Cardiac fibroblast (primary cell): ENCODE results near the gene HBG2.

ENCODE experiments used
- DNase-seq, 2 donors: peaks; one replicate each; pipeline versions ENCODE4 v3.0.0 to v3.0.0-alpha.2; 2010; ENCODE audit warnings: low read depth in 2 of 2
- H3K4me3 ChIP-seq, 2 donors: replicated peaks in 1 of 2; 1 replicate in 1 of 2; 2 replicates in 1 of 2; pipeline ENCODE4 v1.5.1; 2011; ENCODE audit warnings: low read depth in 2 of 2, low read length in 2 of 2, mild to moderate bottlenecking in 2 of 2, moderate library complexity in 1 of 2
- TF ChIP-seq, protein P1 (sequence below): IDR thresholded peaks from one replicate; pipeline ENCODE4 v1.5.1; 2011; ENCODE audit warnings: low read depth, mild to moderate bottlenecking, low read length, inconsistent platforms

Gene HBG2

DNA sequence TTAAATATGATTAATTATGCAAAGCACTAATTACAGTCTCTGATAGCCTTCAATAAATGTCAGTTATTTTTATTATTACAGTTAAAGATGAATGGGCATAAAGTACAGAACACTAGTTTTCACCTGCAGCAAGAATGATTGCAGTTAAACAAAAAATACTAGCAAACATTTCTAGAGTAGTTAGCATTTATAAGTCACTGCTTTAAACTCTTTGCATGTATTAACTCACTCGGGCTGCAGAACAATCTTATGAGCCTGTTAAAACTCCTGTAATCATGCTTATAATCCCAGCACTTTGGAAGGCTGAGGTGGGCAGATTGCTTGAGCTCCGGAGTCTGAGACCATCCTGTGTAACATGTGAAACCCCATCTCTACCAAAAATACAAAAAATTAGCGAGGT lies 32.3 kb upstream of the HBG2 start:
- TF ChIP-seq, protein P1, sequence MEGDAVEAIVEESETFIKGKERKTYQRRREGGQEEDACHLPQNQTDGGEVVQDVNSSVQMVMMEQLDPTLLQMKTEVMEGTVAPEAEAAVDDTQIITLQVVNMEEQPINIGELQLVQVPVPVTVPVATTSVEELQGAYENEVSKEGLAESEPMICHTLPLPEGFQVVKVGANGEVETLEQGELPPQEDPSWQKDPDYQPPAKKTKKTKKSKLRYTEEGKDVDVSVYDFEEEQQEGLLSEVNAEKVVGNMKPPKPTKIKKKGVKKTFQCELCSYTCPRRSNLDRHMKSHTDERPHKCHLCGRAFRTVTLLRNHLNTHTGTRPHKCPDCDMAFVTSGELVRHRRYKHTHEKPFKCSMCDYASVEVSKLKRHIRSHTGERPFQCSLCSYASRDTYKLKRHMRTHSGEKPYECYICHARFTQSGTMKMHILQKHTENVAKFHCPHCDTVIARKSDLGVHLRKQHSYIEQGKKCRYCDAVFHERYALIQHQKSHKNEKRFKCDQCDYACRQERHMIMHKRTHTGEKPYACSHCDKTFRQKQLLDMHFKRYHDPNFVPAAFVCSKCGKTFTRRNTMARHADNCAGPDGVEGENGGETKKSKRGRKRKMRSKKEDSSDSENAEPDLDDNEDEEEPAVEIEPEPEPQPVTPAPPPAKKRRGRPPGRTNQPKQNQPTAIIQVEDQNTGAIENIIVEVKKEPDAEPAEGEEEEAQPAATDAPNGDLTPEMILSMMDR: no peak
- no peak for DNase-seq
- no peak overlapping the region for H3K4me3 ChIP-seq

DNA sequence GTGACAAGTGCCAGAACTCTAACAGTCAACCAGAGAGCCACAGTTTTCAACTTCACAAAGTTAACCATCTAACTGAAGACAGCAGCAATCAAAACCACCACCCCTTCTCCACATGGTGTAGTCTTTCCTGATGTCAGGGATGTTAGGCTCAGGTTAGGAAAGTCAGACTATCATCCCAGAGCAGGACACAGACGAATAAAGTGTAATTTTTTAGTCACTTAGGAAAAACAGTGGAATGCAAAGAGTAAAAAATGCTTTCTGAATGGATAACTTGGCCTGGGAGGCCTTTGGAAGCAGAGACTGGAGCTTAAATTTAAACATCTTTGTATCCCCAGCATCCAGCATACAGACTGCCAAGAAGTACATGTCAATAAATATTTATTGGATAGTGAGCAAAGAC lies 31.8 kb upstream of the HBG2 start:
- TF ChIP-seq, protein P1: no peak
- no peak overlapping the region for H3K4me3 ChIP-seq
- no peak for DNase-seq

DNA sequence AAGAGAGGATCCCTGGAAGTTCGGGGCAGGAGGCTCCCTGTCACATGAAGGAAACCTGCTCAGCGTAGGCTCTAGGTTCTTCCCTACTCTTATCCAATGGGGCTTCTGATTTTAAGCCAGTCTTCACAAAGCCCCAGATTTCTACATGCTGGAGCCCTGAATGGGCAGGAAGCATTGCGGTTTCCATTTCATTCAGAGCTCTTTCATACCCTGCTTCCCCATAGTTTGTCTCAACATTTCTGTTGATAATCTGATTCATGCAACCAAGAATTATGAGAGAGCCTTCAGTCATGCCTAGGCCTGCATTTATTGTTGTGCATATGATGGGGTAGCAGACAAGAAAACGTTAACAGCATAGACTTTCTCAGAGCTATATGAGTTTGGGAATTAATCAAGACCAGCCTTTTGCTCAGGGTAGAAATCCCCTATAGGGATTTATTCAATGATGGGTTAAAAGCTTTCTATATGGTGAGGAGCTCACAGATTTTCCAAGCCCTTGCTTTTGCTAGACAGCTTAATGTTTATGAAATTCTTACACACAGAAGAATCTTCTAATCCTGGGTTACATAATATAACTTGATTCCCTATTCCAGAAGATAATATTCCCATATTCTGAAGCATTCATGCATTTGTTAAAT lies 31.2 kb upstream of the HBG2 start:
- no peak overlapping the region for H3K4me3 ChIP-seq
- no peak for DNase-seq
- TF ChIP-seq, protein P1: no peak

DNA sequence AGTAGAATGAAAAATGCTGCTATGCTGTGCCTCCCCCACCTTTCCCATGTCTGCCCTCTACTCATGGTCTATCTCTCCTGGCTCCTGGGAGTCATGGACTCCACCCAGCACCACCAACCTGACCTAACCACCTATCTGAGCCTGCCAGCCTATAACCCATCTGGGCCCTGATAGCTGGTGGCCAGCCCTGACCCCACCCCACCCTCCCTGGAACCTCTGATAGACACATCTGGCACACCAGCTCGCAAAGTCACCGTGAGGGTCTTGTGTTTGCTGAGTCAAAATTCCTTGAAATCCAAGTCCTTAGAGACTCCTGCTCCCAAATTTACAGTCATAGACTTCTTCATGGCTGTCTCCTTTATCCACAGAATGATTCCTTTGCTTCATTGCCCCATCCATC lies 30.1 kb upstream of the HBG2 start:
- DNase-seq: no peak
- TF ChIP-seq, protein P1: no peak
- no peak overlapping the region for H3K4me3 ChIP-seq

DNA sequence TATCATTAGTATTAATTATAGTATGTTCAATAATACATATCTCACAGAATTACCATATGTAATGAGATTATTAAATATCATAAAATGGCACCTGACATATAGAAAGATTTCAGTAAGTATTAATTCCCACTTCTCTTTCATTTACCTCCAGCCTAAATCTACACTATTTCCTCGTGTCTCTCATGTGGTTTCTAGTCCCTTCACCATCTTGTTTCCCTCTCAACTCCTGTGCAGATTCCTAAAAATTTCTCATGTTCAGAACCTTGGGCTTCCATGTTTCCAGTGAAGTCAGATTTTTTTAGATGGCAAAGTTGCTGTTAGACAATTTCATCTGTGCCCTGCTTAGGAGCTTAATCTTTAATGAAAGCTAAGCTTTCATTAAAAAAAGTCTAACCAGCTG lies 29.3 kb upstream of the HBG2 start:
- DNase-seq: no peak
- TF ChIP-seq, protein P1: no peak
- H3K4me3 ChIP-seq: no peak overlapping the region

DNA sequence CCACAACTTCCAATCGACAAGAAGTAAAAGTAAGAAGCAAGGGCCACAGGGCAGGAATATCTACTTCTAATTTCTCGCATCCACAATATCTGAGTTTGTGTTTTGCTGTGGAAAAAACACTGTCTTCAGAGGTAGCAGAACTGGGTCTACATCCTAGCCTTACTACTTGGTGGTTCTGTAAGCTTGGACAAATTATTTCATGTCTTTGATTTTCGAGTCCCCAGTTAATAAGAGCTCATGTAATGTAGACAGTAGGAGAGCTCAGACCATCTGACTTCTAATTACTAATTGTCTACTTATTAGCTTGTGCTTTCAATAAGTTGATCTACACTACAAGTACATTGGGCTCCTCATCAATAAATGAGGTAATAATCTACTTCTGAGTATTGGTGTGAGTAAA lies 28.5 kb upstream of the HBG2 start:
- H3K4me3 ChIP-seq: no peak overlapping the region
- TF ChIP-seq, protein P1: no peak
- DNase-seq: no peak

DNA sequence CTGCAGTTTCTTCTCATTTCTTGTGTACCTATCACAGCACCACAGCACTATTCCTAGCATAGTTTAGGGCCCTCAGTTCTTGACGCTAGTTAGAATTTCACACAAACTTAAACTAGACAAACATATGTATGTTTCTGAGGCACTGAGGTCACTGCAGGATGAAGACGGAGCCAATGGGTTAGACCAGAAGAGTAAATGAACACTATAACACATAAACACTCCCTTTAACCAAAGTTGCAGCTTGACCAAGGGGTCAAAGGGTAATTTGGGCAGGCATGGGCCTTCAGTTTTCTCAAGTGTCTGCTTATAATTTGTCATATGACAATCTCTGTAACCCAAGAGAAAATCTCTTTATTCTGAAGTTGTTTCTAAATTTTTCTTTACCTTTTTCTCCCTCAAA lies 28.0 kb upstream of the HBG2 start:
- no peak overlapping the region for H3K4me3 ChIP-seq
- DNase-seq: no peak
- TF ChIP-seq, protein P1: no peak
